ENCODE data around the gene SNRNP35.
"Not testable (repeated sequence)": the region's sequence is repeated elsewhere in the genome, so short reads cannot be mapped to it uniquely, and the experiment has no call there.

SNRNP35 gene

GRCh38 chr12:123445388-123446332 lies 12.3 kb upstream of the SNRNP35 start:
- DNase-seq (ENCODE audit: low read depth): no peak

GRCh38 chr12:123446333-123446713 lies 11.6 kb upstream of the SNRNP35 start:
- H3K4me3 ChIP-seq (ENCODE audit: low read depth, low read length): no peak overlapping the region
- in situ Hi-C loops (cut with HindIII; ENCODE audit: low sequenced_read_pairs): no loop called here
- no peak for DNase-seq (ENCODE audit: low read depth)
- TF ChIP-seq, protein P1, sequence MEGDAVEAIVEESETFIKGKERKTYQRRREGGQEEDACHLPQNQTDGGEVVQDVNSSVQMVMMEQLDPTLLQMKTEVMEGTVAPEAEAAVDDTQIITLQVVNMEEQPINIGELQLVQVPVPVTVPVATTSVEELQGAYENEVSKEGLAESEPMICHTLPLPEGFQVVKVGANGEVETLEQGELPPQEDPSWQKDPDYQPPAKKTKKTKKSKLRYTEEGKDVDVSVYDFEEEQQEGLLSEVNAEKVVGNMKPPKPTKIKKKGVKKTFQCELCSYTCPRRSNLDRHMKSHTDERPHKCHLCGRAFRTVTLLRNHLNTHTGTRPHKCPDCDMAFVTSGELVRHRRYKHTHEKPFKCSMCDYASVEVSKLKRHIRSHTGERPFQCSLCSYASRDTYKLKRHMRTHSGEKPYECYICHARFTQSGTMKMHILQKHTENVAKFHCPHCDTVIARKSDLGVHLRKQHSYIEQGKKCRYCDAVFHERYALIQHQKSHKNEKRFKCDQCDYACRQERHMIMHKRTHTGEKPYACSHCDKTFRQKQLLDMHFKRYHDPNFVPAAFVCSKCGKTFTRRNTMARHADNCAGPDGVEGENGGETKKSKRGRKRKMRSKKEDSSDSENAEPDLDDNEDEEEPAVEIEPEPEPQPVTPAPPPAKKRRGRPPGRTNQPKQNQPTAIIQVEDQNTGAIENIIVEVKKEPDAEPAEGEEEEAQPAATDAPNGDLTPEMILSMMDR (IDR thresholded peaks at IDR 0.05; ENCODE audit: low read depth, low read length, missing control alignments): no peak

More at GRCh38 chr12:123445388-123446332, 12.3 kb upstream of the SNRNP35 start:
- H3K4me3 ChIP-seq (ENCODE audit: low read depth, low read length): no peak overlapping the region
- in situ Hi-C loops (cut with HindIII; ENCODE audit: low sequenced_read_pairs): no loop called here
- TF ChIP-seq, protein P1 (IDR thresholded peaks at IDR 0.05; ENCODE audit: low read depth, low read length, missing control alignments): no peak

DNA sequence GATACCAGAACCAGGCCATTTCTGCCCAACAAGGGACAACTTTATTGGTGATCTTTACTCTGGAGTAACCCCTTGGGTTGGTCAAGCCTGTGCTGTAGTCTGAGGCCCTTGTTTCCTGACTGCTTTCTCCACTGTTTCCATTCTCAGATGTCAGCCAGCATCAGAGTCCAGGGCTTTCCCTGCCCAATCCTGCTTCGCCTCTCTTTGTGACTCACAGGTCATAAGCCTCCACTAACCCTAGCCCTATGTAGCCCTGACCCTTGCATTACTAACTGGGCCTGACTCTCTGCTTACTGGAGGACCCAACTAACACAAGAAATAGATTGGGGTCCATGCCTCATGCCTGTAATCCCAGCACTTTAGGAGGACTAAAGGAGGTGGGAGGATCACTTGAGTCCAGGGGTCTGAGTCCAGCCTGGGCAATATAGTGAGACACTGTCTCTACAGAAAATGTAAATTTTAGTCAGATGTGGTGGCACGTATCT lies 8.6 kb upstream of the SNRNP35 start:
- TF ChIP-seq, protein P1 (IDR thresholded peaks at IDR 0.05; ENCODE audit: low read depth, low read length, missing control alignments): no peak
- in situ Hi-C loops (cut with HindIII; ENCODE audit: low sequenced_read_pairs): no loop called here
- DNase-seq (ENCODE audit: low read depth): no peak
- H3K4me3 ChIP-seq (ENCODE audit: low read depth, low read length): no peak overlapping the region

- TF ChIP-seq, protein P1 (IDR thresholded peaks at IDR 0.05; ENCODE audit: low read depth, low read length, missing control alignments): no peak
- DNase-seq (ENCODE audit: low read depth): no peak
- no peak overlapping the region for H3K4me3 ChIP-seq (ENCODE audit: low read depth, low read length)
- in situ Hi-C loops (cut with HindIII; ENCODE audit: low sequenced_read_pairs): no loop called here
These were observed 8.1 kb upstream of the SNRNP35 start for GRCh38 chr12:123449856-123450255.

GRCh38 chr12:123450636-123451035 lies 7.3 kb upstream of the SNRNP35 start:
- TF ChIP-seq, protein P1 (IDR thresholded peaks at IDR 0.05; ENCODE audit: low read depth, low read length, missing control alignments): no peak
- in situ Hi-C loops (cut with HindIII; ENCODE audit: low sequenced_read_pairs): no loop called here
- no peak for DNase-seq (ENCODE audit: low read depth)
- no peak overlapping the region for H3K4me3 ChIP-seq (ENCODE audit: low read depth, low read length)

GRCh38 chr12:123452276-123452550 lies 5.7 kb upstream of the SNRNP35 start:
- DNase-seq (ENCODE audit: low read depth); H3K4me3 ChIP-seq (ENCODE audit: low read depth, low read length); in situ Hi-C loops (cut with HindIII; ENCODE audit: low sequenced_read_pairs): not testable (repeated sequence)

GRCh38 chr12:123453165-123453564 lies 4.8 kb upstream of the SNRNP35 start:
- no peak overlapping the region for H3K4me3 ChIP-seq (ENCODE audit: low read depth, low read length)
- in situ Hi-C loops (cut with HindIII; ENCODE audit: low sequenced_read_pairs): no loop called here
- TF ChIP-seq, protein P1 (IDR thresholded peaks at IDR 0.05; ENCODE audit: low read depth, low read length, missing control alignments): no peak
- DNase-seq (ENCODE audit: low read depth): no peak

- DNase-seq (ENCODE audit: low read depth); in situ Hi-C loops (cut with HindIII; ENCODE audit: low sequenced_read_pairs); H3K4me3 ChIP-seq (ENCODE audit: low read depth, low read length): not testable (repeated sequence)
These were observed 5.2 kb downstream of the SNRNP35 start for GRCh38 chr12:123463174-123463573.

Measured in astrocyte of the cerebellum (primary cell).